WERI-Rb-1 (cell line): ENCODE data around the gene TNFRSF1B.

ENCODE experiments used
- DNase-seq: peaks from one replicate; pipeline ENCODE4 v3.0.0-alpha.2; 2020
- H3K27ac ChIP-seq: fragments of 250-450 bp; sonication (Bioruptor Pico); 2 replicates; pipeline ENCODE4 v1.5.1; 2020; ENCODE audit warnings: mild to moderate bottlenecking, moderate library complexity
- H3K27me3 ChIP-seq: fragments of 250-450 bp; sonication (Bioruptor Pico); 2 replicates; pipeline ENCODE4 v1.5.1; 2021; ENCODE audit warnings: mild to moderate bottlenecking, low read depth, moderate library complexity; ENCODE audit not compliant: insufficient read depth, severe bottlenecking
- H3K36me3 ChIP-seq: fragments of 250-450 bp; sonication (Bioruptor Pico); 2 replicates; pipeline ENCODE4 v1.5.1; 2020; ENCODE audit warnings: mild to moderate bottlenecking, moderate library complexity
- H3K4me3 ChIP-seq: 2 replicates; pipeline ENCODE4 v1.5.1; 2011; ENCODE audit warnings: low read depth, mild to moderate bottlenecking, control low read depth, low read length
- H3K9me3 ChIP-seq: fragments of 250-450 bp; sonication (Bioruptor Pico); 2 replicates; pipeline ENCODE4 v1.5.1; 2021; ENCODE audit warnings: mild to moderate bottlenecking, moderate library complexity; ENCODE audit not compliant: severe bottlenecking
- TF ChIP-seq, protein P1 (sequence below): IDR thresholded peaks from 2 replicates; pipeline ENCODE4 v1.5.1; 2011; ENCODE audit warnings: low read depth, mild to moderate bottlenecking, control low read depth, inconsistent platforms, low read length

Gene TNFRSF1B

DNA sequence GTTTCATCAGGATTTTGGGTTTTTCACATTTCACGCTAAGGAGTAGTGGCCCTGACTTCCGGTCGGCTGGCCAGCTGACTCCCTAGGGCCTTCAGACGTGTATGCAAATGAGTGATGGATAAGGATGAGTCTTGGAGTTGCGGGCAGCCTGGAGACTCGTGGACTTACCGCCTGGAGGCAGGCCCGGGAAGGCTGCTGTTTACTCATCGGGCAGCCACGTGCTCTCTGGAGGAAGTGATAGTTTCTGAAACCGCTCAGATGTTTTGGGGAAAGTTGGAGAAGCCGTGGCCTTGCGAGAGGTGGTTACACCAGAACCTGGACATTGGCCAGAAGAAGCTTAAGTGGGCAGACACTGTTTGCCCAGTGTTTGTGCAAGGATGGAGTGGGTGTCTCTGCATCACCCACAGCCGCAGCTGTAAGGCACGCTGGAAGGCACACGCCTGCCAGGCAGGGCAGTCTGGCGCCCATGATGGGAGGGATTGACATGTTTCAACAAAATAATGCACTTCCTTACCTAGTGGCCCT is 23.1 kb upstream of the TNFRSF1B start:
- Histone ChIP-seq H3K36me3 (no peaks in the 10 kb centered on the region), H3K27me3 (no peaks in the 10 kb centered on the region), H3K4me3 (no peak overlapping the region), H3K9me3 (no peaks in the 10 kb centered on the region), H3K27ac (no peak overlapping the region)
- TF ChIP-seq, protein P1, sequence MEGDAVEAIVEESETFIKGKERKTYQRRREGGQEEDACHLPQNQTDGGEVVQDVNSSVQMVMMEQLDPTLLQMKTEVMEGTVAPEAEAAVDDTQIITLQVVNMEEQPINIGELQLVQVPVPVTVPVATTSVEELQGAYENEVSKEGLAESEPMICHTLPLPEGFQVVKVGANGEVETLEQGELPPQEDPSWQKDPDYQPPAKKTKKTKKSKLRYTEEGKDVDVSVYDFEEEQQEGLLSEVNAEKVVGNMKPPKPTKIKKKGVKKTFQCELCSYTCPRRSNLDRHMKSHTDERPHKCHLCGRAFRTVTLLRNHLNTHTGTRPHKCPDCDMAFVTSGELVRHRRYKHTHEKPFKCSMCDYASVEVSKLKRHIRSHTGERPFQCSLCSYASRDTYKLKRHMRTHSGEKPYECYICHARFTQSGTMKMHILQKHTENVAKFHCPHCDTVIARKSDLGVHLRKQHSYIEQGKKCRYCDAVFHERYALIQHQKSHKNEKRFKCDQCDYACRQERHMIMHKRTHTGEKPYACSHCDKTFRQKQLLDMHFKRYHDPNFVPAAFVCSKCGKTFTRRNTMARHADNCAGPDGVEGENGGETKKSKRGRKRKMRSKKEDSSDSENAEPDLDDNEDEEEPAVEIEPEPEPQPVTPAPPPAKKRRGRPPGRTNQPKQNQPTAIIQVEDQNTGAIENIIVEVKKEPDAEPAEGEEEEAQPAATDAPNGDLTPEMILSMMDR: no peak
- no peak for DNase-seq

DNA sequence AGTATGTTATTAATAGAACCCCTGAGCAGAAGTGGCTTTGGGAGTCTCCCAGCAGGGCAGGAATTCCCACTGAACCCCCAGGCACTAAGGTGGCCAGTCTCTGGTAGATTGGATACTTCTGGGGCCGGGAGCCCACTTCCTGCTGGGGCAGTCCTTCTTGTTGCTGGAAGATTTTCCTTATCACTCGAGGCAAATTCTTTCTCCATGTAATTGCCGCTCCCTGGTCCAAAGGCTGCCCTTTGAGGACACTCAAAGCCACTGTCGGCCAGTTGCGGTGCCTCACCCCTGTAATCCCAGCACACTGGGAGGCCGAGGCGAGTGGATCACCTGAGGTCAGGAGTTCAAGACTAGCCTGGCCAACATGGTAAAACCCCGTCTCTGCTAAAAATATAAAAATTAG is 22.6 kb upstream of the TNFRSF1B start:
- Histone ChIP-seq H3K9me3 (no peaks in the 10 kb centered on the region), H3K27me3 (no peaks in the 10 kb centered on the region), H3K36me3 (no peaks in the 10 kb centered on the region), H3K27ac (no peak overlapping the region), H3K4me3 (no peak overlapping the region)
- TF ChIP-seq, protein P1: no peak
- no peak for DNase-seq

DNA sequence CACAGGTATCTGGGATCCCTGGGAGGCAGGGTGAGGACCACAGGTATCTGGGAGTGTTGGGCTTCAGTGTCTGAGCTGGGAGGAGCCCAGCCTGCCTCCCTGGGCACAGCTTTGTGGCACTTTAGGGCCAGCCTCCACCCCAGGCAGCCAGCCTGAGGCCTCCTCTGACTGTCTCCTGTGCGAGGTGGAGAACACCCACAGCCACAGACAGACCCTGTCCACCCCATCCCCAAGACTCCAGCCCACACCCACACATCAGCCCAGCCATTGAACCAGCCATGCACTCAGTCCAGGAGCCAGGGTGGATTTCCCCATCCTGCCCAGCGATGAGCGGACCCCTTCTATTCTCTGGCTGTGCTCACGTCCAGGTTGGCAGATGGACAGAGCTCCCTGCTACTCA is 21.8 kb upstream of the TNFRSF1B start:
- no peaks in the 10 kb centered on the region for H3K9me3 ChIP-seq
- TF ChIP-seq, protein P1: no peak
- no peak overlapping the region for H3K4me3 ChIP-seq
- no peak for DNase-seq
- no peaks in the 10 kb centered on the region for H3K36me3 ChIP-seq
- no peaks in the 10 kb centered on the region for H3K27me3 ChIP-seq
- no peak overlapping the region for H3K27ac ChIP-seq

DNA sequence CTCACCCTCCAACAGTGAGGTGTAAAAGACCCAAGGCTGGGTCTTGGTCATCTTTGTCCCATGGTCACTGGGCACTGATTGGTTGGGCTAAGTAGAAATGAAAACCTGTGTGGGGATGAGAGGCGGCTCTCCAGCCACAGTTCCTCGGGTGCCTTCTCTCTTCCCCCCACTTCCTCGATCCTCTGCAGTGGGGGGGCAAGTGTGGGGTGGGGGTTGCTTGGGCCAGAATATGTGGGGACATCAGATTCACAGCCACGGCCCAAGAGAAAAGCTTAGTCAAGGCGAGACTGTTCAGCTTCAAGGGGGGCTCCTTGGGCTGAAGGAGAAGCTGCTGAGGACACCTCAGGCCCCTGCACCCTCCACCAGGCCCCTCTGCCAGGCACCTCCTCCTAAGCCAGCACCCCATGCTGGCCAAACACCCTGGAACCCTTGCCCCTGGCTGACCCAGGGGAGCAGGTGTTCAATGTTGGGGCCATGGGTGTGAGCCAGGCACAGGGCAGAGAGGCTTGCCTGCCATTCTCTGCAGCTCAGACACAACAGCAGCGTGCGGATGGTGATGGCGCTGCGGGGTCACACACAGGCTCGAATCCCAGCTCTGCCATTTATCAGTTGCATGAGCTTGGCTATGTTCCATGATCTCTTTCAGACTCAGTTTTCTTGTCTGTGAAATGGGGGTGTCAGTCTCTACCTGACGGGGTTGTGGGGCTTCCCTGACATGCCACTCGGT is 21.0 kb upstream of the TNFRSF1B start:
- TF ChIP-seq, protein P1: no peak
- no peaks in the 10 kb centered on the region for H3K36me3 ChIP-seq
- no peaks in the 10 kb centered on the region for H3K27me3 ChIP-seq
- no peaks in the 10 kb centered on the region for H3K9me3 ChIP-seq
- no peak overlapping the region for H3K27ac ChIP-seq
- H3K4me3 ChIP-seq: no peak overlapping the region
- DNase-seq: no peak

DNA sequence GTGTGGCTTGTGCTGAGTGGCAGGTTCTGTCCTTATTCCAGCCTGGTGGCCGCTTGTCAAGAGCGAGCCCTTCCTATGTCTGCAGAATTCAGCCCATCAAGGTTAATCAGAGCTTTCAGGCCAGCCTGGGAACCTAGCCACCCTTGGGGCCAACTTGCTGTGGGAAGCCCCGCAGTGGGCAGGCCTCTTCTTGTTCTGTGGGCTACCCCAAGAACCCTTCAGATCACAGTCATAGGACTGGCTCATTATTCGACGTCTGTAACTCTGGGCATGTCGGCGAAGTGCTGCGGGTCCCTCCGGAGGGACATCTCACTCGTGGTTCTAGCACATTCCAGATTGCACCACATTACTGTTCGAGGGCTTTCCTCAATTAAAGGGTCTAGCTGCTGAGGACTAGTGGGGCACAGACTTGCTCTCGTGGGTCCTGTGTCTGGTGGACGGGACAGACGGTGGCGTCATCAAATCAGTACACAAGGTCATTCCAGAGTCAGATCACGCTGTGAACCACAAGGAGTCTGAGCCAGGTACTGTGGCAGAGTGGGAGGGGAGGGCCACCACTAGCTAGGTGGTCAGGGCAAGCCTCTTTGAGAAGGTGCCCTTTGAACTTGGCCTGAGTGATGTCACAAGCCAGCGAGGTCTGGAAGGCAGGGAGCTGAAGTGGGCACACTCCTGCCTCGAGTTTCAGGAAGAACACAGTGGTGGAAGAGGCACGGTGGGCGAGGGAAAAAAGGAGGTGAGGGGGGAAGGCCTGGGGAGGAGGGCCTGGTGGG is 20.3 kb upstream of the TNFRSF1B start:
- Histone ChIP-seq H3K36me3 (no peaks in the 10 kb centered on the region), H3K9me3 (no peaks in the 10 kb centered on the region), H3K27me3 (no peaks in the 10 kb centered on the region), H3K4me3 (no peak overlapping the region), H3K27ac (no peak overlapping the region)
- TF ChIP-seq, protein P1: no peak
- DNase-seq: no peak
